Caki2 (cell line): ENCODE results near the gene F2R. TPM values are rescaled to one million over a fixed set of nuclear protein-coding genes. Genes with fewer than 3 reads are reported as not detected.
"Not testable (repeated sequence)": the region's sequence is repeated elsewhere in the genome, so short reads cannot be mapped to it uniquely, and the experiment has no call there.

Source experiments
- DNase-seq: peaks from one replicate; pipeline ENCODE4 v3.0.0-alpha.2; 2015; ENCODE audit warnings: low read depth
- in situ Hi-C: cut with HindIII; loops from 2 replicates; pipeline ENCODE4 v1.10.0; 2016; ENCODE audit warnings: low sequenced_read_pairs, low pct_unique_long_range_greater_than_20kb, mixed read lengths
- total RNA-seq: library from RNA; depleted of rRNA; stranded (reverse); fragments of >200 nt; shearing (Covaris generic); gene quantifications from 2 replicates; pipeline ENCODE4 v1.2.3, GENCODE V29; 2014; ENCODE audit warnings: low replicate concordance

Gene F2R
- total RNA-seq, 1 experiment from 2014 or later = 12.0 TPM

DNA sequence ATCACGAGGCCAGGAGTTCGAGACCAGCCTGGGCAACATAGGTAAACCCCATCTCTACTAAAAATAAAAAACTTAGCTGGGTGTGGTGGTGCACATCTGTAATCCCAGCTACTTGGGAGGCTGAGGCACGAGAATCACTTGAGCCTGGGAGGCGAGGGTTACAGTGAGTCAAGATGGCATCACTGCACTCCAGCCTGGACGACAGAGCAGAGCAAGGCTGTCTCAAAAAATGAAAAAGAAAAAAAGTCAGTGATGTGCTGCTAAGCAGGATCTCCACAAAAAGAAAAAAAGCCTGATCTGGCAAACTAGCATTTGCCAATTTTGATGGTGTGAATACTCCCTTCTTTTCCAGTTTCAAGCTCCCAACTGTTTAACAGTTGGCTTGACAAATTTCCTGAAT, 21.9 kb downstream of the F2R start:
- in situ Hi-C loops = no loop called here
- no peak for DNase-seq

DNA sequence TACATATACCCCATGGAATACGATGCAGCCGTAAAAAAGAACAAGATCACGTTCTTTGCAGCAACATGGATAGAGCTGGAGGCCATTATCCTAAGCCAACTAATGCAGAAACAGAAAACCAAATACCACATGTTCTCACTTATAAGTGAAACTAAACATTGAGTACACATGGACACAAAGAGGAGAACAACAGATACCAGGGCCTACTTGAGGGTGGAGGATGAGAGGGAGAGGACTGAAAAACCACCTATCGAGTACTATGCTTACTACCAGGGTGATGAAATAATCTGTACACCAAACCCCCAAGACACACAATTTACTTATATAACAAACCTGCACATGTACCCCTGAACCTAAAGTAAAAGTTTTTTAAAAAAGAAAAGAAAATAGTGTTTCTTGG, 25.6 kb downstream of the F2R start:
- DNase-seq, in situ Hi-C loops: not testable (repeated sequence)

DNA sequence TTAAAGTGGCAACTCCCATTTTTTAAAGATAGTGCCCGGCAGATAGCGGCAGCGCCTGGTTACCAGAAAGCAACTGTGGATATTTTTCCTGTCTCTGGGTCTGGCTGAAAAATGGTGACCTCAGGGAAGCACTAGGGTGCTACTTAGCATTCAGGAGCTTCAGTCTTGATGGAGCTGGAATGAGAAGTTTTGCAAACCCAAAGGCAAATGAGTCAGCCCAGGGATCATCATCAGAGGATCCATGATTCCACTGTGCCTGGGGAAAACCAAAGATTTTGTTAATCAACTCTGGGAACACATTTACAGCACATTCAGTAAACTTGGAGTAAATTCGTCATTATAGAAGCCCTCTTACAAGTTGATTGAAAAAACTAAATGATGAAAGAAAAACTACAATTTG, 26.7 kb downstream of the F2R start:
- DNase-seq = no peak
- in situ Hi-C loops = no loop called here

DNA sequence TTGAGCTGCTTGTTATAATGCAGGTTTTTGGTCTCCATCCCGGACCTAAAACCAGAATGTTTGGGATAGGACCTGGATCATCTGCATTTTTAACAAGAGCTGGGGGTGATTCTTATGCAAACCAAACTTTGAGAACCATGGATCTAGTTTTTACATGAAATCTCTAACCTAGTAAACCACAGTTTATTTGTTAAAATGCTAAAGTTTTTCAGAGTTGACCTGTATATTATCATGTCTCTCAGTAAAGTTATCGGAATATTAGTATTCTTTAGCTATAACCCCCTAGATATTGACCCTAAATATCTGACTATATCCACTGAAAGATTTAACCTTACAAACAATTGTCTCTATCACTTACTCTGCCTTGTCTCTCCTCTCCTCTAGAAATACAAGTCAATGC, 28.7 kb downstream of the F2R start:
- no peak for DNase-seq
- in situ Hi-C loops = no loop called here

DNA sequence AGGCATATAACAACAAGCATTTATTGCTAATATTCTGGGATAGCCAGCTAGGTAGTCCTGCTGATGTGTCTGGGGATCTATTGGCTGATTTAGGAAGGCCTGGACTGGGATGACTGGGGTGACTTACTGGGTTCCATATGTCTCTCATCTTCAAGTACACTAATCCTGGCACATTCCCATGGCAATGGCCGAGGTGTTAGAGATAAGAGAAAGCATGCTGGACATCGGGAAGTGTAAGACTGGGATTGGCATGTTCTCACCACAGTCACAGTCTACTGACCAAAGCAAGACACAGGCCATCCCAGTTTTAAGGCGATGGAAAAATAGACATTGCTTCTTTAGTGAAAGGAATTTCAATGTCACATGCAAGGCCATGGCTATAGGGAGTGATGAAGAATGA, 29.7 kb downstream of the F2R start:
- no peak for DNase-seq

DNA sequence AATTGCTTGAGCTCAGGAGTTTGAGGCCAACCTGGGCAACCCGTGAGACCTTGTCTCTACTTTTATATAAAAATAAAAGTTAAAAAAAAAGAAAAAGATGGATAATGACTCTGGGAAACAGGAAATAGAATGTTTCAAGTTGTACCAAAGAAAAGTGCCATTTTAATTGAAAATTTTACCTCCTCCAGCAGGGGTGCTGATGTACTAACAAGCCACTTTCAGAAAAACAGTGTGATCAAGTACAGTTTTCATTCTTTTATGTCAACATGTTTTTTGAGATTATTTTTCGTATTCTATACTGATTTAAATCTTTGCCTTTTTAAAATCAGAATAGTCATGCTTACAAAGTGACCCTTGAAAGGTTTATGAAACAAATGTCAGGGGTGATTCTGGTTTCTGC, 30.8 kb downstream of the F2R start:
- no peak for DNase-seq
- in situ Hi-C loops = no loop called here

More for the DNA sequence above, 29.7 kb downstream of the F2R start:
- in situ Hi-C loops = no loop called here

DNA sequence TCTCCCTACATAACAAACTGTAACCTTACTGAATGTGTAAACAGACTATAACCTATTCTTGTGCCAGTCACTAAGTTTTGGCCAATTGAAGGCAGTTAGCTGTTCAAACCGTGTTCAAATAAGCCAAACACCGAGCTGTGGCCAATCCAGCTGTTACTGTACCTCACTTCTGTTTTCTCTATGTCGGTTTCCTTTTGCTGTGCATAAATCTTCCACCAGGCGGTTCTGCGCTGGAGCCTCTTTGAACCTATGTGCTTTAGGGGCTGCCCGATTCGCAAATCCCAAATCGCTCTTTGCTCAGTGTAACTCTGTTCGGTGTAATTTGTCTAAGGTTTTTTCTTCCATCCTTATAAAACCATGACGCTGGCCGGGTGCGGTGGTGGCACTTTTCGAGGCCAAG, 31.8 kb downstream of the F2R start:
- in situ Hi-C loops = no loop called here
- no peak for DNase-seq

DNA sequence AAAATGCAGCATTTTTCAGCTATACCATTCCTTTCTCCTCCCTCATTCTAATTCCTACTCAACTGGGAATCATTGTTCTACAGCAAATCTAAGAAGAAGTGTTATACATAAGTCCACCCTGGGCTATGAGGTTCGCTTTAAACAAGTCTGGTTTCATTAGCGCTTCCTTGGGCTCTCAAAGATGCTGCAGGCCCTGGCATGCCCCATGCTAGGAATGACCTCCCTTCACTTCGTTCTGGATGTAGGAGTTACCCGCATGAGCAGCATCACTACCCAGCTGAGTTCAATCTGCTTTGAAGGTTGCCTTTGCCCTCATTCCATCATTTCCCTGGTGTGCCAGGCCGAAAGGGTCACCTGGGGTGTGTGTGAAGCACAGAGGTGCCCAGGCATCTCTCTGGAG, 35.4 kb downstream of the F2R start:
- DNase-seq = no peak
- in situ Hi-C loops = no loop called here

DNA sequence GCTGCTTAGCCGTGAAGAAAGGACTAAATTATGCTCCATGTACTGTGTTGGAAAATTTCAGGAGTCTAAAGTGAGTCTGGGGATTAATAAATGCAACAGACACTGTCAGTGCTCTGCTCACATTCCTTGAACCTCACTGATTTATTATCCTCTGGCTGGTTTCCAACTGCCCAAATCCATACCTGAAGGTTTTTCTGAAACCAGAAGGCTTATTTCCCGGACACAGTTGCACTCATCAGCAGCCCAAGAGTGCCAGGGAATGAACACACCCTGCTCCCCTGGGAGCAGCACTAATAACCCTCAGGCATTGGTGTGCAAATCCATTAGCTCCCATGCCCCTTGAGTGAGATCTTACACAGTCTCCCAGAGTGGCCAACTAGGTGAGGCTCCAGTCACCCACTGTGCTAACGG, 38.7 kb downstream of the F2R start:
- no peak for DNase-seq
- in situ Hi-C loops = no loop called here

DNA sequence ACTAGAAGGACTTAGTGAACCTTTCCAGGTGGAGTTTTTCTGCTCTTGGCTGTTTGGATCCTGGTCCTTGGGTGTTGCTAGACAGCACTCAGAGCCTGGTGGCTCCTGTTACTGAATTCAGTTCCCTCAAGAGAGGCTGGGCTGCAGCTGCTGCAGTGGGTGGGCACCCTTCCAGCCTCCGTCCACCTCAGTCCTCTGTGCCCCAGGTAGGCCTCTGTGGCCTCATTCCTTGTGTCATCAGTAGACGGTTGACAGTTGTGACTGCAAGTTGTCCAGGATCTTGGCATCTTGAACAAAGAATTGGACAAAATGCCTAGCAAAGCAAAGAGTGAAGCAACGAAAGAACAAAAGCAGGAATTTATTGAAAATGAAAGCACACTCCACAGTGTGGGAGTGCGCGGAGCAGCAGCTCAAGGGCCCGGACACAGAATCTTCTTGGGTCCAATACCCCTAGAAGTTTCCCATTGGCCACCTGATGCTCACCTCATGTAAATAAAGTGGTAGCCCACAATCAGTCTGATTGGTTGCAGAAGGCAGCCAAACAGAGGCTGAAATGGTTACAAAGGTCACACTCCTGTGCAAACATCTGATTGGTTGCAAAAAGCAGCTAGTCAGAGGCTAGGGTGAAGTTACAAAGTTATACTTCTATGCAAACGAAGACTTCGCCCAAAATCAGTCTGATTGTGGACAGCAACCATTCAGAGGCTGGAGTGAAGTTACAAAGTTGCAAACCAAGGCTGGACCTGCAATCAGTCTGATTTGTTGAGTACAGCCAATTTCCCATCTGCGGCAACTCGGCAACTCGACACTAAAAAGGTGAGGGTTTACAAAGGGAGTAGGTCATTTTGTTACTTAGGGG, 40.1 kb downstream of the F2R start:
- DNase-seq = no peak
- in situ Hi-C loops = no loop called here

DNA sequence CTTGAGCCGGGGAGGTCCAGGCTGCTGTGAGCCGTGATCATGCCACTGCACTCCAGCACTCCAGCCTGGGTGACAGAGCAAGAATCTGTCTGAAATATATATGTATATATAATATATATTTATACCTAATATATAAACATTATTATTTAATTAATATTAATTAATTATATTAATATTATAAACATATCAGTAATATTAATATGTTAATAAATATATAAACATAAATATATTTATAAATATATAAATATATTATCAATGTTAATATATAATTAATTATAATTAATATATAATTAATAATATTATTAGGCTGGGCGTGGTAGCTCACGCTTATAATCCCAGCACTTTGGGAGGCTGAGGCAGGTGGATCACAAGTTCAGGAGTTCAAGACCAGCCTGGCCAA, 41.1 kb downstream of the F2R start:
- DNase-seq = no peak
- in situ Hi-C loops = no loop called here

DNA sequence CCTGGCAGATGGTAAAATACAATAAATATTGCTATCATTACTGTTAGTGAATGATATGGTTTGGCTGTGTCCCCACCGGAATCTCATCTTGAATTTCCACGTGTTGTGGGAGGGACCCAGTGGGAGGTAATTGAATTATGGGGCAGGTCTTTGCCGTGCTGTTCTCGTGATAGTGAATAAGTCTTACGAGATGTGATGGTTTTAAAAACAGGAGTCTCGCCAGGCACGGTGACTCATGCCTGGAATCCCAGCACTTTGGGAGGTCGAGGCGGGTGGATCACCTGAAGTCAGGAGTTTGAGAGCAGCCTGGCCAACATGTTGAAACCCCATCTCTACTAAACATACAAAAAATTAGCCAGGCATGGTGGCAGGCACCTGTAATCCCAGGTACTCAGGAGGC, 45.2 kb downstream of the F2R start:
- DNase-seq, in situ Hi-C loops: not testable (repeated sequence)

DNA sequence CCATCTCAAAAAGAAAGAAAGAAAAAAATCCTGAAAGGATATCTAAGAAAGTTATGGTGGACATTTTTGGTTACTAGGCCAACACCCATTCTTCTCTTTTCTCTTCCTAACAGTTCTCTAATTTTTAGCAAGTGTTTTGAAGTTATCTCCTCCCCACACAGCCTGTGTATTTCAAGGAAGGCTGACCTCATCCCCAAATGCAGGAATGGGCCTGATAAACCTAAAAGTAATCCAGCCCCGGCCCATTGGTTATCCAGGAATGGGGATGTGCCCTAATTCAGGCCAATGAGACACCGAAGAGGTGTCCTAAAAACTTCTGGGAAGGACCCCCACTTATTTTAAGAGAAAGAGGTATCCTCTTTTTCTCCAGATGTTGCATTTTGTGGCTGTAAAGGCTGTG, 46.6 kb downstream of the F2R start:
- in situ Hi-C loops = no loop called here

DNA sequence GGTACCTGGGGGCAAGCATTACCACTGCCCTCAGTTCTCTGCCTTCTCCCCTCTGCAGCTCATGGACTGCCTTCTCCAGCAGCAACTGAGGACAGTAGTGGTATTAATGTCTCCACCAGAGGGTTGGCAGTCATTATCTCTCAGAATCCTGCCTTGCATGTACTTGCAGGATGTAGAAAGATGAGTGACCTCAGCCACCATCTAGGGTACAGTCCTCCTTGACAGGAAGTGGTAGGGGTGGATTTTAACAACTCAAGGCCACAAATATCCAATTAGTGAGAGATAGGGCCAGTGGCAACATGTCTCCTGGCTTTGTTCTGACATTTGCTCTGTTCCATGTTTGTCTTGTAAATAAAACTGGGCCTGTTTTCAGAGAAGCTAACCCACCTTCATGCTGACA, 47.2 kb downstream of the F2R start:
- in situ Hi-C loops = no loop called here
- DNase-seq = no peak

More for the DNA sequence above, 46.6 kb downstream of the F2R start:
- DNase-seq = no peak

DNA sequence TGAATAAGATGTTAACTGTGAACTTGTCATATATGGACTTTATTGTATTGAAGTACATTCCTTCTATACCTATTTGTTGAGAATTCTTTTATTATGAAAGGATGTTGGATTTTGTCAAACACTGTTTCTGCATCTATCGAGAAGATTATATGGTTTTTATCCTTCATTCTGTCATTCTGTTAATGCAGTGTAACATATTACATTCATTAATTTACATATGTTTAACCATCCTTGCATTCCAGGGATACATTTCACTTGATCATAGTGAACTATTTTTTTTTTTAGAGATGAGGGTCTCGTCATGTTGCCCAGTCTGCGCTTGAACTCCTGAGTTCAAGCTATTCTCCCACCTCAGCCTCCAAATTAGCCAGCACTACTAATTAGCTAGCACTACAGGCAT, 48.4 kb downstream of the F2R start:
- in situ Hi-C loops = no loop called here
- DNase-seq = no peak

DNA sequence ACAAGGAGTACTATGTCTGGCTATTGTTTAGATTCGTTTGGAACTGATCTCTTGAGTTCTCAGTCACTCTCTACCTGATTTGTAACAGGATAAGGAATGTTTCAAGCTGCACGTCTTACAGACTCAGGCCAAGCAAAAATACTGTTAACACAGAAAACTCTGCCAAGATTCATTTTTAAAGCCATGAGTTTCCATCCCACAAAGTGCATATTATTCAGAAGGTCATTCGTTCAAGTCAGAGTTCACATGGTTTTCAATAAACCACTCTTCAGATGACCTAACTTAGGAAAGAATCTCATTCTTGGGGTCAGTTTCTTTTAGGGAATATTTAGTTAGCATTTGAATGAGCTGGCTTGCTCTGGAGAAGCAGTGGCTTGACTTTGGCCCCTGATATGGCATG, 49.3 kb downstream of the F2R start:
- no peak for DNase-seq
- in situ Hi-C loops = no loop called here

DNA sequence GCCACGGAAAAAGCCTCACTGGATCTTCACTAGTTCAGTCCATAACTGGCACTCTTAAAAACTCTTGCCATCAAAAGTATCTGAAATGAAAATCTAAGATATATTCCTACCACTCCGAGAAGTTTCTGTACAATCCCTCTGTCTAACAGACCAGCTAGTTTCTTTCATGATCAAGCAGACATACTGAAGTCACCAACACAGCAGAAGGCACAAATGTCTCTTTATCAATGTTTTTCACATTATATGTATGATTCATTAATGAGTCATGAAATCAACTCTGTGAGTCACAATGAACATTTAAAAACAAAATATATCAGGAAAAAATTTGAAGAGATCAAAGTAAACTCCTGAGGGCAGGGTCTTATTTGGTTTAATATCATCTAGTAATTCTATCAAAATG, 50.8 kb downstream of the F2R start:
- DNase-seq = no peak
- in situ Hi-C loops = no loop called here

DNA sequence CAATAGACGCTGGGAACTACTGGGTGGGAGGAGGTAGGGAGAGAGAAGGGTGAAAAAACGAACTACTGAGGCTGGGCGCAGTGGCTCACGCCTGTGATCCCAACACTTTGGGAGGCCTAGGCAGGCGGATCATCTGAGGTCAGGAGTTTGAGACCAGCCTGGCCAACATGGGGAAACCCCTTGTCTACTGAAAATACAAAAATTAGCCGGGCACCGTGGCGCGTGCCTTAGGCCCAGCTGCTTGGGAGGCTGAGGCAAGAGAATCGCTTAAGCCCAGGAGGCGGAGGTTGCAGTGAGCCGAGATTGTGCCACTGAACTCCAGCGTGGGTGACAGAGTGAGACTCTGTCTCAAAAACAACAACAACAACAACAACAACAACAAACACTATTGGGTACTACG, 55.1 kb downstream of the F2R start:
- in situ Hi-C loops, DNase-seq: not testable (repeated sequence)

DNA sequence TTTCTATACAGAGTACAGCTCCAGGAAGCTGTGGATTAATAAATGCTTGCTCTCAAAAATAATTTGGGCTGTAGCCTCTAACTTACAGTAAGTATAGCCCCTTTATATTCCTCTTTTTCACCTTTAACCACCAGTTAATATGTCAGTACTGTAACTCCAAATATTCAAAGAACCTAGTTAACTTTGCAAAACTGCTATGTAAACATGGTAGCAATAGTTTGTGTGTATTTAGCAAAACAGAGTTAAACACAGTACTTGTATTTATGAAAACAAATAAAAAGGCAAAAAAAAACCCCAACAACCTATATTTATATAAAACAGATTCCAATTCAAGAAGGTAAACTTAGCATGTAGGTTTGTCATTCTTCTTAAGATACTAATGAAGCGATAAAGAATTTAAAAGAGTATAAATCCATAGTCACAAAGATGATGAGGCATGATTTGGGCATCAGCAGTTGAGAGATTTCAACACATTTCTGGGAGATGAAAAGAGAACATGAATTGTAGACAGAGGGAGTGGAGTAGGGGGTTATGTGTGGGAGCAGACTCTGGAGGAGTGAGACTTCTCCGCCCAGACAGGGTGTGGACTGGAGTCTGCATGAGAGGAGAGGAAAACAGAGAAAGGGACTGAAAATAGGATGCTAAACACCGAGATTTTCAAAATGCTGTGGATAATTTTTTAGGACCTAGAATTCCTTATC, 55.9 kb downstream of the F2R start:
- in situ Hi-C loops = no loop called here
- DNase-seq = no peak

DNA sequence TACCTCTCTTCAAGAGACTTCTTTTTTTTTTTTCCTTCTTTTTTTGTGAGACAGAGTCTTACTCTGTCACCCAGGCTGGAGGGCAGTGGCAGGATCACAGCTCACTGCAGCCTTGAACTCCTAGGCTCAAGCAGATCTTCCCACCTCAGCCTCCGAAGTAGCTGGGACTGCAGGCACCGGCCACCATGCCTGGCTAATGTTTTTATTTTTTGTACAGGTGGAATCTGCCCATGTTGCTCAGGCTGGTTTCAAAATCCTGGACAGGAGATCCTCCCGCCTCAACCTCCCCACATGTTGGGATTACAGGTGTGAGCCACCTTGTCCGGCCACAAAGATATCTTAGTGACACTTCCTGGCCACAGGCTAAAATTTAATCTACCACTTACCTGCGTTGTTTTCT, 60.0 kb downstream of the F2R start:
- in situ Hi-C loops = no loop called here
- DNase-seq = no peak
